DOHH2 (cell line): ENCODE measurements around the gene CDKN2AIP.

Experiments used
- CTCF ChIP-seq: fragments of 200-600 bp; sonication (generic); IDR thresholded peaks from one replicate; pipeline ENCODE4 v1.5.1; 2014; ENCODE audit warnings: antibody characterized with exemption, mild to moderate bottlenecking, low read depth, low read length; ENCODE audit not compliant: poor library complexity, severe bottlenecking
- EZH2phosphoT487 ChIP-seq: fragments of 200-600 bp; sonication (generic); IDR thresholded peaks from 2 replicates; pipeline ENCODE4 v1.6.1; 2017; ENCODE audit warnings: borderline replicate concordance, mild to moderate bottlenecking, antibody characterized with exemption, low read length, moderate library complexity, mixed read lengths

- TF ChIP-seq CTCF (no peak), EZH2phosphoT487 (no peak)
Observed at GRCh38 chr4:183430317-183430993, 14.0 kb upstream of the CDKN2AIP start.
